Measurements from ENCODE around the gene CCT6A.
"Not testable (repeated sequence)": the region's sequence is repeated elsewhere in the genome, so short reads cannot be mapped to it uniquely, and the experiment has no call there.

CCT6A gene, protein sequence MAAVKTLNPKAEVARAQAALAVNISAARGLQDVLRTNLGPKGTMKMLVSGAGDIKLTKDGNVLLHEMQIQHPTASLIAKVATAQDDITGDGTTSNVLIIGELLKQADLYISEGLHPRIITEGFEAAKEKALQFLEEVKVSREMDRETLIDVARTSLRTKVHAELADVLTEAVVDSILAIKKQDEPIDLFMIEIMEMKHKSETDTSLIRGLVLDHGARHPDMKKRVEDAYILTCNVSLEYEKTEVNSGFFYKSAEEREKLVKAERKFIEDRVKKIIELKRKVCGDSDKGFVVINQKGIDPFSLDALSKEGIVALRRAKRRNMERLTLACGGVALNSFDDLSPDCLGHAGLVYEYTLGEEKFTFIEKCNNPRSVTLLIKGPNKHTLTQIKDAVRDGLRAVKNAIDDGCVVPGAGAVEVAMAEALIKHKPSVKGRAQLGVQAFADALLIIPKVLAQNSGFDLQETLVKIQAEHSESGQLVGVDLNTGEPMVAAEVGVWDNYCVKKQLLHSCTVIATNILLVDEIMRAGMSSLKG

GRCh38 chr7:56051339-56052191 is at the start of gene CCT6A, which contains the start of gene PSPH:
Gene CCT6A (plus strand): TSS chr7:56051765. CDS start chr7:56051849, 84 bp downstream.
Gene PSPH (minus strand): TSS chr7:56051444. CDS start chr7:56021212, 30,232 bp downstream.
- DNase-seq = peak; percentile 99

DNA sequence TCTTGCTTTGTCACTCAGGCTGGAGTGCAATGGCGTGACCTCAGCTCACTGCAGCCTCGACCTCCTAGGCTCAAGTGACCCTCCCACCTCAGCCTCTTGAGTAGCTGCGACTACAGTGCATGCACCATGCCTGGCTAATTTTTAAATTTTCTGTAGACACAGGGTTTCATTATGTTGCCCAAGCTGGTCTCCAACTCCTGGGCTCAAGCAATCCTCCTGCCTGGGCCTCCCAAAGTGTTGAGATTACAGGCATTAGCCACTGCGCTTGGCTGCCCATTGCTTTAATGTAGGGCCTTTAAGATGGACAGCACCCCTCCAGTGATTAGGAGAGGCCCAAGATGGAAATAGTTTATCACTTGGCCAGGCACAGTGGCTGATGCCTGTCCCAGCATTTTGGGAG is 47.8 kb upstream of the CCT6A start:
- DNase-seq = no peak

DNA sequence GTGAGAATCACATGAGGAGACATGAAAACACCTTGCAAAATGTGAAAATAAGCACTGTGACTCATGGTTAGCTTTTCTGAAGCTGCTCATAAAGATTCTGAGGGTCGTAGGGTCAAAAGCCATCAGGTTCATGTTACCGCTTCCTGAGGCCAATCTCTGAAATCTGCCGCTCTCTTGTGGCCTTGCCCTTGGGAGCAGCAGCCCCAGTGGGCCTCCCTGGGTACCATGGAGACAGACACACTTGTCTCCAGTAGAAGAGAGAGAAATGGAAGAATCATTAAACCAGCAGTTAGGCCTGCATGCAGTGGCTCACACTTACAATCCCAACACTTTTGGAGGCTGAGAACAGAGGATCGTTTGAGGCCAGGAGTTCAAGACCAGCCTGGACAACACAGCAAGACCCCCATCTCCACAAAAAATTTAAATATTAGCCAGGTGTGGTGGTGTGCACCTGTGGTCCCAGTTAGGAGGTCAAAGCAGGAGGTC is 44.4 kb upstream of the CCT6A start:
- no peak for DNase-seq

DNA sequence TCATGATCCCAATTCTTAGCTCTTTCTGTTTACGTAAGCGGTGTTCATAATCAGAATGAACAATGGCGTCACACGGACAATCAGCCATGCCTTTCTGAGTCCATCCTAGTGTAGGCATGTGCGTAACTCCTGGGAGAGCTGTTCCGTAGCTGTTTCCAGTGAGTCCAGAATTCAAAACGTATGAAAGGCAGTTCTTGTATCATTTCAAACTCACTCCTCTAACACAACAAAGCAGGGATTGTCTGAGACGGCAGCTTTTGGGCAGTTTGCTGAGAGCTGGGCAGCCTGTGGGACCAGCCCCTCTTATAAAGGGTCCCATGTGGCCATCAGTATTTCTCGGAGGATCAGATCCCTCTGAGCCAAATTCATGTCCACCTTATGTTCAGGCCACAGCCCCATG is 43.7 kb upstream of the CCT6A start:
- DNase-seq = no peak

DNA sequence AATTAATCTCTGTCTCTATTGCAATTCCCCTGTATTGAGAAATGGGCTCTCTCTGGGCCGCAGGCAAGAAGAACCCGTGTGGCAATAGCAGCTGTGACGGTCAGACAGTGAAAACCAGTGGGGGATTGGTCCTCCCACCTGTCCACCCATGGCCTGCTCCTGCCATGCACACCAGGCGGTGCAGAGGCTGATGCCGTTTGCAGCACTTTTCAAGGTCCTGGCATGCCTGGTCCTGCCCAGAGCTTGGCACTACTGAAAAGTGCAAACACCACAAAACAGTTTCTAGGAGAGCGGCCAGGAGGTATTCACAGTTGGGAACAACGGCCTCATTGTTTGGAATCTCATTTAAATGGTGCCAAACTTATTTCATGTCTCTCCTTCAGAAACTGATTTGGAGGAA is 41.9 kb upstream of the CCT6A start:
- no peak for DNase-seq

DNA sequence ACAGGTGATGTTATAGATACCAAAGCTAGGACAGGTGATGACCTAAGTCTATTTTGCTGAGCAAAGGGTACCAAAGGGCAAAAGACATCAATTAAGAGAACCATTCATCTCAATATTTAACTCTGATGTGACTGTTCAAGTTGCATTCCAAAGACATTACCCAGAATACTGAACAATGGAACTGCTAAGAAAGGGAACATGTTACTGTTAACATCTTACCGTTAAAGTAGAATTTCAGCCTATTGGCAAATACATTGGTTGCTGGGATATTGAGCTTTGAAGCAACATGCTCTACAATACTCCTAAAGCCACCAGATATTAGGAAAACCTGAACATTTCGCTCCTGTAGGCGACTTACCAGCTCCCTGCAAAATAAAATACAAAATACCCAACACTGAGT is 34.5 kb upstream of the CCT6A start:
- DNase-seq = not testable (repeated sequence)

- DNase-seq = no peak
Observed at GRCh38 chr7:56019501-56019900, 32.1 kb upstream of the CCT6A start.

DNA sequence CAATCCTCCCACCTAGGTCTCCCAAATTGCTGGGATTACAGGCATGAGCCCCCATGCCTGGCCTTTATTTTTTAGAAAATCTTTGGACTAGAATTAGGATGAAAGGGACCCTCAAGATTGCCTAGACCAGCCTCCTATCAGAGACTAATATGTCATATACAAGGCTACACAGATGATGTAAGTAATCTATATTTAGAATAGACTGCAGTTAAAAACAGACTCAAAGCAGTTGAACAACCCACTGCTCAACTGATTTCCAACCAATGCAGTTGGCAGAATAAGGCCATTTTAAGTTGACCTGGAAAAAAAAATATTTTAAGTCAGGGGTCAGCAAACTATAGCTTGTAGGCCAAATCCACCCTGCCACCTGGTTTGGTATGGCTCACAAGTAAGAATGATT is 28.1 kb upstream of the CCT6A start:
- DNase-seq = no peak

DNA sequence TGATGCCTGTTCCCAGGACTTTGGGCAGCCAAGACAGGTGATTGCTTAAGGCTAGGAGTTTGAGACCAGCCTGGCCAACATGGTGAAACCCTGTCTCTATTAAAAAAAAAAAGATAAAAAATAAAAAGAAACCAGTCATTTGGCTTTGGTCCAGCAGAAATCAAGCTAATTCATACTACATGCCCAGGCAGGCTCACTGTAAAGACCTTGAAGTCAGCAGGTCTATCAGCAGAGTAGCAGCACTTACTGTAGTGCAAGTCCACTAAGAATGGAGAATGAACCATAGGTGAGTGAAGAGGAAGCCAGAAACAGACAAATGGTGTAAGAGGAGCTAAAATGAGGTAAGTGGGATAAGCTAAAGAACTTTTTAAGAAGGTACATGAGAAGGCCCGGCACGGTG is 25.0 kb upstream of the CCT6A start:
- DNase-seq = no peak

DNA sequence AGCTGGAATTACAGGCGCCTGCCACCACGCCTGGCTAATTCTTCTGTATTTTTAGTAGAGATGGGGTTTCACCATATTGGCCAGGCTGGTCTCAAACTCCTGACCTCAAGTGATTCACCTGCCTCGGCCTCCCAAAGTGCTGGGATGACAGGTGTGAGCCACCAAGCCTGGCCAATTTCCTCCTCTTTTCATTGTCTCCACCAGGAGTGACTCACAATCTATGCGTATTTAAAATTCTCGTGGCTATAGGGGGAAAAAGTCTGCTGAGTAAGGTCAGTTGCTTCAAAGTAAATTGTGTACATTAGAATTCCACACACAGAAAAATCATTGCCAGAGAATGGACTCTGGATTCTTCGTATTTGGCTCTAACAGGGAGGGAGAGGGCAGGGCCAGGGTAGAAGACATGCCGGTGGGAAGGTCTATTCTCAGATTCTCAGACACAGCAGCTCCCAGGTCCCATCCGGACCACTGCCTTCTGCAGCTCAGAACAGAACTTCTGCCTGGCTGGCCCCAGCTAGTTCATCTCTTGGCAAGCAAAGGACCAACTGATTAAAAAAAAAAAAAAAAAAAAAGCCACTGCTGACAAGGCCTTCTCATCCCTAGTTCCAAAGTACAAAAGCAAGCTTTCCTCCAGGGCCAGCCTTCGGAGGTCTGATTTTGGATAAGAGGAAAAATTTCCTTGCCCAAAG is 22.5 kb upstream of the CCT6A start:
- peak; percentile 49 for DNase-seq

GRCh38 chr7:56030340-56030739 is 21.2 kb upstream of the CCT6A start:
- DNase-seq = no peak

DNA sequence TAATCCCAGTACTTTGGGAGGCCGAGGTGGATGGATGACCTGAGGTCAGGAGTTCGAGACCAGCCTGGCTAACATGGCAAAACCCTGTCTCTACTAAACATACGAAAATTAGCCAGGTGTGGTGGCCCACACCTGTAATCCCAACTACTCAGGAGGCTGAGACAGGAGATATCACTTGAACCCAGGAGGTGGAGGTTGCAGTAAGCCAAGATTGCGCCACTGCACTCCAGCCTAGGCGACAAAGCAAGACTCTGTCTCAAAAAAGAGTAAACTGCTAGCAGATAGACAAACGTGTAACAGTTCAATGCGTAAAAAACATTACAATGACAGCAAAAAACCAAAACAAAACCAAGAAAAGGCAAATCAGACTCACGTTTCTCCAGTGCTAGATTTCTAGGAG is 20.0 kb upstream of the CCT6A start:
- DNase-seq = not testable (repeated sequence)

GRCh38 chr7:56032578-56032977 is 19.0 kb upstream of the CCT6A start:
- DNase-seq = not testable (repeated sequence)

GRCh38 chr7:56033671-56034432 is 17.7 kb upstream of the CCT6A start:
- DNase-seq = peak; percentile 75

DNA sequence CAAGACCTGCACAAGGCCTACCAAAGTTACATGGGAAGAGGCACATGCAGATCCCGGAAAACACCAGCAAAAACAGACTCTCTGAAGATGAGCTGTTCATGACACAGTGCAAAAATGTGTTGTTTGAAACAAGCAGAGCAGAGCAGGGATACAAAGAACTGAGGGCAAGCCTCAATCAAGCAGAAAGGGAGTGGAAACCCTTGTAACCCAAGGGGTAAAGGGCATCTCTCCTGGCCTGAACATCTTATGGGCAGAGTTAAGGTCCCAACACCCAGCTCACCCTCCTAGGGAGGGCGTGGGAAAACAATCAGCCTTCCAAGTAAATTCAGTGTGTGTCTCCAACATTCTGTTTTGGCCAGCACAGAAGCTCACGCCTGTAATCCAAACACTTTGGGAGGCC is 10.8 kb upstream of the CCT6A start:
- DNase-seq = no peak

DNA sequence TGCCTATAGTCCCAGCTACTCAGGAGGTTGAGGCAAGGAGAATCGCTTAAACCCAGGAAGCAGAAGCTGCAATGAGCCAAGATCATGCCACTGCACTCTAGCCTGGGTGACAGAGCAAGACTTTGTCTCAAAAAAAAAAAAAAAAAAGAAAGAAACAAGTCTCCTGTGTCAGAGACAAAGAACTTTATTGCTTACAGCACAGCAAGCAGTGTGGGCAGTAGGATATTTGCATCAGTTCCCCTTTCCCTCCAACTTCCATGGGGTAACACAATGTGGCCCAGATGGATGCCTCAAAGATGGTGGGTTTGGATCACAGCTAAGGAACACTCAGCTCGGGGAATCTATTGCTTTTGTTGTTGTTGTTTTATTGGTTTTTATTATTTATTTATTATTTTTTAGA is 5.8 kb upstream of the CCT6A start:
- not testable (repeated sequence) for DNase-seq

DNA sequence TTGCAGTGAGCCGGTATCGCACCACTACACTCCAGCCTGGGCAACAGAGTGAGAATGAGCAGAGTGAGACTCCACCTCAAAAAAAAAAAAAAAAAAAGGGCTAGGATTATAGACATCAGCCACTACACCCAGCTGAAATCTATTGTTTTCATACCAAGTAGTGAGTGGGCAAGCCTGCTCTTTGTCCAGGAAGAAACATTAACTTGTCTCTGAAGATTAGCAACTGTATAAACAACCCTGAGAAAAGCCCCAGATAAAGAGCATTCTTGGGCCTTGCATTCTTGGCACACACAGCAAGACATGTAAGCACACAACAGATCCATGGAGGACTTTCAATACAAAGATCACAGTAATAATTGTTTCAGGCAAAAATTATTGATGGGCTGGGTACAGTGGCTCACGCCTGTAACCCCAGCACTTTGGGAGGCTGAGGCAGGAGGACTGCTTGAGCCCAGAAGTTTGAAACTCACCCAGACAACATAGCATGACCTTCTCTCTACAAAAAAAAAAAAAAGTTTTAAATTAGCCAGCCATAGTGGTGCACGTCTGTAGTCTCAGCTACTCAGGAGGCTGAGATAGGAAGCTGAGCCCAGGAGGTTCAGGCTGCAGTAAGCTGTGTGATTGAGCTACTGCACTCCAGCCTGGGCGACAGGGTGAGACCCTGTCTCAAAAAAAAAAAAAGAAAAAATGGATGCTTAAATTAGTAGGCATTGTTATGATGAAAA is 4.7 kb upstream of the CCT6A start:
- peak; percentile 61 for DNase-seq

- not testable (repeated sequence) for DNase-seq
Observed at GRCh38 chr7:56047446-56048116, 4.0 kb upstream of the CCT6A start.

GRCh38 chr7:56048245-56048644 is 3.3 kb upstream of the CCT6A start:
- DNase-seq = no peak

GRCh38 chr7:56048763-56049162 is 2.8 kb upstream of the CCT6A start:
- DNase-seq = not testable (repeated sequence)

DNA sequence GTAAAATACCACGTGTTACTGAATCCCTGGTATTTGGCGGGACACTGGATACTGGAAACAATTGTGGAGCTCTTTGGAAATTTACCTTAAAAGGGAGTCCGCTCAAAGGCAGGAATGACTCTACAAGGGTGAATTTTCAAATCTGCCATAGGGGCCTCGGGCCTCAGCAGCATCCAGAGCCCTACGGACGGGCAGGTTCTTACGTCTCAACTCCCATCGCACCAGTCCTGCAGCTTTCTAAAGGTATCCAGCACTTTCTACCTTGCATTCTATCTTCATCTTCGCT is 569 bp upstream of the CCT6A start:
- DNase-seq = no peak
